ENCODE data around the gene NOX5.

The NOX5 gene

DNA sequence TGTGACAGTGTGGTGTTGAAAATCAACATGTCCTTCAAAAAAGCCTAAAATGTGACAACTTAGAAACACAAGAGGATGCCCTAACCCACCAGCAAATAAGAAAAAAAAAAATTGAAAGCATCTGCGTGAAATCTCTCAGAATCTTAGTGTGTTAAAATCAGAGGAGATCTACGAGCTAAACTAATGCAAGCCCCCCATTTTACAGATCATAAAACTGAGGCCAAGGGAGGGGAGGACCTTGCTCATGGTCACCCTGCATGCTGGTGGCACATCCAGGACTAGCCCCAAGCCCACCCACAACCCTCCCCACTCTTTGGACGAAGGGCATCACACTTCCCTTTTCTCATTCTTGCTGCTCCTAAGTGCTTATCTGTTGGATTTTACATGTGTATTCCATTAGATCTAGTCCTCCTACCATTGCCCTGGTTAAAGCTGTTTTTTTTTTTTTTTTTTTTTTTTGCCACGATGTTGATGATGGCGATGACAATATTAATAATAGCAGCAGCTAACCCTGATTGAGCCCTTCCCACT lies 29.1 kb upstream of the NOX5 start:
- no peaks in the 10 kb centered on the region; the same call in 1 of the 2 replicates for H3K9me3 ChIP-seq (ENCODE audit: control insufficient read depth, insufficient read depth, low read length)
- no peaks in the 10 kb centered on the region for H3K36me3 ChIP-seq (ENCODE audit: insufficient read depth, low read length)
- H3K4me1 ChIP-seq (ENCODE audit: insufficient read depth, low read length) = peaks cover under 1% of the 10 kb centered on the region; the same call in 1 of the 2 replicates
- no peak overlapping the region for H3K9ac ChIP-seq (ENCODE audit: low read depth, low read length)

GRCh38 chr15:68986322-68986721 lies 28.2 kb upstream of the NOX5 start:
- no peaks in the 10 kb centered on the region; the same call in 1 of the 2 replicates for H3K9me3 ChIP-seq (ENCODE audit: control insufficient read depth, insufficient read depth, low read length)
- peaks cover 8% of the 10 kb centered on the region for H3K4me1 ChIP-seq (ENCODE audit: insufficient read depth, low read length)
- H3K9ac ChIP-seq (ENCODE audit: low read depth, low read length) = no peak overlapping the region
- no peaks in the 10 kb centered on the region for H3K36me3 ChIP-seq (ENCODE audit: insufficient read depth, low read length)

DNA sequence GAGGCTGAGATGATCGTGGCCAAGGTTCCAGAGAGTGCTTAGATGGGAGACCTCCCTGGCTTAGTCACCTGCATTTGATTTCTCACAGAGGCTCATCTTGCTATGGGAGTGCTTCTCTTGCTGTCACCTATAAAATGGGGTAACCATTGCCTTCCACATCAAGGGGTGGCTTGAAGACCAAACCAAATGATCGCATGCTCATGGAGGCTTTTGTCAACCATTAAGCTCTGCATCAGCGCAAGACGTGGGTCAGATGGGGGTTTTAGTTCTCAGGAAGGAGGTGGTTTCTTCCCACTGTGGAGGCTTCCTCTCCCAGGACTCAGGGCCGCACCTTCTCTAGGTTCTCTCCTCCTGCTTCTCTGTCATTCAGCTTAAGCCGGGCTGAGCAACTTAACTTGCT lies 27.4 kb upstream of the NOX5 start:
- no peak overlapping the region for H3K9ac ChIP-seq (ENCODE audit: low read depth, low read length)
- peaks cover 8% of the 10 kb centered on the region for H3K4me1 ChIP-seq (ENCODE audit: insufficient read depth, low read length)
- H3K36me3 ChIP-seq (ENCODE audit: insufficient read depth, low read length) = no peaks in the 10 kb centered on the region
- H3K9me3 ChIP-seq (ENCODE audit: control insufficient read depth, insufficient read depth, low read length) = no peaks in the 10 kb centered on the region; the same call in 1 of the 2 replicates

DNA sequence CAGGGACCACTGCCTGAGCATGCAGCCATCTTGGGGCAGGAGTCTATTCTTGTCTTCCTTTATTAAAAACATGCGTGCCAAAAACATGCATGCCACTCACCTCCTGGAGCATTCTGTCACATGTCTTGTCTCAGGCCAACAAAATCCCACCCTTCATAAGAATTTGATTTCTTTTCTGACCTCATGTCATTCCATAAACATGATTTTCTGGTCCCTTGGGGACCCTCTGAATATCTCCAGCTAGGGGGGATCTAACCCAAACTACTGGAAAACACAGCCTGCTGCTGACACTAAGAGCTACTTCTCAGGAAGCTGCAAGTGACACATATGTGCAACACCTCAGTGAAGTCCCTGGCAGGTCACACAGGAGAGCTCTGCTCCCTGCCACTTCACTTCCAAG lies 26.8 kb upstream of the NOX5 start:
- Histone ChIP-seq H3K4me1 (ENCODE audit: insufficient read depth, low read length) (peaks cover 8% of the 10 kb centered on the region), H3K36me3 (ENCODE audit: insufficient read depth, low read length) (no peaks in the 10 kb centered on the region), H3K9me3 (ENCODE audit: control insufficient read depth, insufficient read depth, low read length) (no peaks in the 10 kb centered on the region), H3K9ac (ENCODE audit: low read depth, low read length) (no peak overlapping the region)

- Histone ChIP-seq H3K9me3 (ENCODE audit: control insufficient read depth, insufficient read depth, low read length) (no peaks in the 10 kb centered on the region), H3K9ac (ENCODE audit: low read depth, low read length) (no peak overlapping the region), H3K4me1 (ENCODE audit: insufficient read depth, low read length) (peaks cover 8% of the 10 kb centered on the region), H3K36me3 (ENCODE audit: insufficient read depth, low read length) (no peaks in the 10 kb centered on the region)
Measured at GRCh38 chr15:68989541-68990230, 24.8 kb upstream of the NOX5 start.

DNA sequence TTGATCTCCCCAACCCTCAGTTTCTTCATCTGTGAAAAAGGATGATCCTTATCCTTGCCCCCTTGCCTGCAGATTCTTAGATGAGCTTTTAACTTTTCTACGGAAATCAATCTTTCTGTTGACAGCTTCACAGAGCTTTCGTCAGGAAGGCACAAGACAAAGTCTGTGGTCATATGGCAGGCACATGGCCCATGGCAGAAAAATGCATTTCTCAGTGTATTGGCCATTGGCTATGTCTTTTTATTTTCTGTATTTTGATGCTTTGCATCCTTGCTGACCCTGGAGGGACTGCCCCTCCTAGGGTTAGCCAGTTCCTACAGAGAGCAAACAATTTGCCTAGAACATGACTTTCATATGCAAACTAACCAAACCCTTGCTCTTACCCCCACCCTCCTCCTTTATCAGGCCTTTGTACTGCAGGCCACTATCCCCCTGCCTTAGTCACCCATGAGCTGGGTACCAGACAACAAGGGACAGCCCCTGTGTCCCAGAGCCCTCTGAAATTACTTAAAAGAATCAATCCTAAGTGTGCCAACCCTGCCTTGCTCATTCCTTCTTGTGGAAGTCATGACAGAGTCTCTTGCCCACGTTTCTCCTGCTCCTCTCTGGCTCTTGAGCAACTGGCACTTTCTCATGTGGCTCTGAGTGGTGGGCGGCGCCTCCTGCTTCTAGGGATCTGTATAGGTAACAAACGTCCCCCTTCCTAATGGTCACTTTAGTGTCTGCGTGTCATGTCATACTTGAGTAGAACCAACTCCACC lies 24.1 kb upstream of the NOX5 start:
- peaks cover 8% of the 10 kb centered on the region for H3K4me1 ChIP-seq (ENCODE audit: insufficient read depth, low read length)
- no peak overlapping the region for H3K9ac ChIP-seq (ENCODE audit: low read depth, low read length)
- H3K9me3 ChIP-seq (ENCODE audit: control insufficient read depth, insufficient read depth, low read length) = no peaks in the 10 kb centered on the region
- no peaks in the 10 kb centered on the region for H3K36me3 ChIP-seq (ENCODE audit: insufficient read depth, low read length)

DNA sequence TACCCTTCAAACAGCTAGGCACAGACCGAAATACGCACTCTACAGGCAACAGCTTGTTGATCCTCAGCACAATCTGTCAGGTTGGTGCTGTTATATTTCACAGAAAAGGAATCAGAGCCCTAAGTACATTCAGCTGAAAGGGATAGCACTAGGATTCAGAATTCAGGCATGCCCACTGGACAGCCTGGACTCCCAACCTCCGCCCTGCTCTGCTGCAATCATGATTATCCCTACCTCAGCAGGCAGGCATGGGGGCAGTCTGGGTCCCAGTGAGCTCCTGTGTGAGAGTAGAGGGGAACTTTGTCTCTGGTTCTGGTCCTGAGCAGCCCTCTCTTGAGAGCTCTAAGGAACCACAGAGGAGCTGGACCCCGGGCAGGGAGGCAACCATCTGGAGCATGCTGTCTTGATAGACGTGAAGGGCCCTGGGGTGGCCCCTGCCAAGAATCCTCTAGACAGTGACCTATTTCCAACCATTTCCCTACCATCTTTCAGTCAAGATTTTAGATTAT lies 23.4 kb upstream of the NOX5 start:
- H3K9ac ChIP-seq (ENCODE audit: low read depth, low read length) = no peak overlapping the region
- H3K36me3 ChIP-seq (ENCODE audit: insufficient read depth, low read length) = no peaks in the 10 kb centered on the region
- H3K4me1 ChIP-seq (ENCODE audit: insufficient read depth, low read length) = peaks cover 8% of the 10 kb centered on the region
- no peaks in the 10 kb centered on the region for H3K9me3 ChIP-seq (ENCODE audit: control insufficient read depth, insufficient read depth, low read length)

DNA sequence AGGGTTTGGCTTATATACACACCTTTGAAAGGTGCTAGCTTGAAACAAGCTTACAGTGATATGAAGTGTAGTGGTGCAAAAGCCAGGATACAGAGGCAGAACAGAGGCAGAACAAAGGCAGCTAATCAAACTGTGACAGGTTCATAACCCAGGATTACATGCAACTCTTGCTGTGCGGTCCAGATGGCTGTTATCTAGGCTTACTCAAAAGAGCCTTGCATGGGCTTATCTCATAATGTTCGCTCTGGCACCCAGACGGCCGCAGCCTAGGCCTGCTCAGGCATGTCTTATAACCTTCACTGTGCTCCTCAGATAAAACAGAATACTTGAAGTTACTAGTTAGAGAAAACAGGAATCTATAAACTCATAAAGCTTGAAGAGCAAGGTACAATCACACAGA lies 22.8 kb upstream of the NOX5 start:
- no peaks in the 10 kb centered on the region for H3K36me3 ChIP-seq (ENCODE audit: insufficient read depth, low read length)
- peaks cover 8% of the 10 kb centered on the region for H3K4me1 ChIP-seq (ENCODE audit: insufficient read depth, low read length)
- no peak overlapping the region for H3K9ac ChIP-seq (ENCODE audit: low read depth, low read length)
- no peaks in the 10 kb centered on the region for H3K9me3 ChIP-seq (ENCODE audit: control insufficient read depth, insufficient read depth, low read length)

- no peaks in the 10 kb centered on the region for H3K36me3 ChIP-seq (ENCODE audit: insufficient read depth, low read length)
- H3K4me1 ChIP-seq (ENCODE audit: insufficient read depth, low read length) = peaks cover 8% of the 10 kb centered on the region
- H3K9ac ChIP-seq (ENCODE audit: low read depth, low read length) = no peak overlapping the region
- no peaks in the 10 kb centered on the region for H3K9me3 ChIP-seq (ENCODE audit: control insufficient read depth, insufficient read depth, low read length)
Measured at GRCh38 chr15:68992696-68993095, 21.8 kb upstream of the NOX5 start.

DNA sequence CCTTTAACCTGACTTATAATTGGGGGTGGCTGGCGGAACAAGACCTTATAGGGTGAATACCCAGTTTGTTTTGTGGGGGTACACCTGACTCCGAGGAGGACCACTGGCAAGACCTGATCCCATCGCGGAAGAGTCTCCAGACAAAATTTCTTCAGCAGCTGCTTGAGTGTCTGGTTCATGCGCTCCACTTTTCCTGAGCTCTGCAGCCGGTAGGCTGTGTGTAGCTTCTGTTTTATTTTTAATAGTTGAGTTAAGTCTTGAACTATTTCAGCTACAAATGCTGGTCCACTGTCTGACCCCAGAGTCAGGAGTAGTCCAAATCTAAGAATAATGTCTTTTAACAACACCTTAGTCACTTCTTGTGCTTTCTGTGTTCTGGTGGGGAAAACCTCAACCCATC lies 21.2 kb upstream of the NOX5 start:
- no peak overlapping the region for H3K9ac ChIP-seq (ENCODE audit: low read depth, low read length)
- H3K4me1 ChIP-seq (ENCODE audit: insufficient read depth, low read length) = peaks cover 8% of the 10 kb centered on the region
- no peaks in the 10 kb centered on the region for H3K9me3 ChIP-seq (ENCODE audit: control insufficient read depth, insufficient read depth, low read length)
- H3K36me3 ChIP-seq (ENCODE audit: insufficient read depth, low read length) = no peaks in the 10 kb centered on the region

- no peaks in the 10 kb centered on the region for H3K9me3 ChIP-seq (ENCODE audit: control insufficient read depth, insufficient read depth, low read length)
- H3K9ac ChIP-seq (ENCODE audit: low read depth, low read length) = no peak overlapping the region
- H3K4me1 ChIP-seq (ENCODE audit: insufficient read depth, low read length) = peaks cover 8% of the 10 kb centered on the region
- no peaks in the 10 kb centered on the region for H3K36me3 ChIP-seq (ENCODE audit: insufficient read depth, low read length)
Measured at GRCh38 chr15:68994149-68994548, 20.3 kb upstream of the NOX5 start.

DNA sequence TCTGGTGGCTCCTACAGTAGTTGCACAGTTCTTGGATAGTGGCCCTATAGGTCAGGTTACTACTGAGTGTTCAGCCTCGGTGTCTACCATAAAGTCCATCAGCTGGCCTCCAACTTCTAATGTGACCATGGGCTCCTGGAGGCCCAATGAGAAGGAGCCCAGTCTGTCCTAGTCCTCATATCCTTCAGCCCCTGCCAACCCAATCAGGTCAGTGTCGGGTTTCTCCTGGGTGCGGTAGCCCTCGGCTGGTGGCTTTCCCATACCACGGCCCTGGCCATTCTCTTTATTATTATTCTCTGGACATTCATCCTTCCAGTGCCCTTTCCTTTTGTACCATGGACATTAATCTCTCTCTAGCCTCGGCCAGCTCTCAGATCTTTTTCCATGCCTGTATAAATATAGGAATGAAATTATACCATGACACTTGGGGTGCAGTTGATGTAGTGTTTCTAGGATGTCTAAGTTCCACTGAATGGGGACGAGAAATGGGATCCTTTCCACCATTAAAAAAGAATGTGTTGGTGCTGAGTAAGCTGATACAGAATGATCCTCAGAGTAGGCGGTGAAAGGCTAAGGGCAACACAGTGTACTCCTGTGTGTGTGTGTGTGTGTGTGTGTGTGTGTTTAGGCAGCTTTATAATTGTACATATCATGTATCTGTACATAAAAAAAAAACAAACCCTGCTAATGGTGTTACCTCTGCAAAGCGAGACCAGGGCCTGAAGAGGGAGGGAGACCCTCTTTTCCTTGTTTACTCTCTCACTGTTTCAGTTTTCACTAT lies 19.3 kb upstream of the NOX5 start:
- Histone ChIP-seq H3K36me3 (ENCODE audit: insufficient read depth, low read length) (no peaks in the 10 kb centered on the region), H3K9me3 (ENCODE audit: control insufficient read depth, insufficient read depth, low read length) (no peaks in the 10 kb centered on the region), H3K4me1 (ENCODE audit: insufficient read depth, low read length) (peaks cover 9% of the 10 kb centered on the region), H3K9ac (ENCODE audit: low read depth, low read length) (no peak overlapping the region)

DNA sequence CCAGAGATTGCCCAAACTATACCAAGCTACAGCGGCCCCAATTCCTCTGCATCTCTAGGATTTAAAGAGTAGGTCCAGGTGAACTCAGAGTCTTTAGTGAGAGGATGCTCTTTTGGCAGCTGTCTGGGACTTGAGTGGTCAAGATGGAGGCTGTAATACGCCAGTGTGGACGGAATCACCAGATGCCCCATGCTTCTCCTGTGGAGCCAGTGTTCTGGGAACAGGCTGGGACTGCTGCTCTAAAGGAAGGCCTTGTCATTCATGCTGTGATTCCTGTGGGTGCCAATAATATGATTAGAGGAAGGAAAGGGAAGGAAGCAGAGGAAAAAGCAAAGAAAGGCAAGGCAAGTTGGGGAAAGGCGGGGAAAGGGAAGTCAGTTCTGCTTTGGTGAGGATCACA lies 17.4 kb upstream of the NOX5 start:
- no peaks in the 10 kb centered on the region for H3K9me3 ChIP-seq (ENCODE audit: control insufficient read depth, insufficient read depth, low read length)
- H3K4me1 ChIP-seq (ENCODE audit: insufficient read depth, low read length) = peaks cover 14% of the 10 kb centered on the region
- no peak overlapping the region for H3K9ac ChIP-seq (ENCODE audit: low read depth, low read length)
- no peaks in the 10 kb centered on the region; the same call in 1 of the 2 replicates for H3K36me3 ChIP-seq (ENCODE audit: insufficient read depth, low read length)
